ENCODE results near the gene TAC3.
"Not testable (repeated sequence)": the region's sequence is repeated elsewhere in the genome, so short reads cannot be mapped to it uniquely, and the experiment has no call there.

The TAC3 gene

GRCh38 chr12:57031789-57032188 is 15.5 kb upstream of the TAC3 start:
- DNase-seq, result no peak

DNA sequence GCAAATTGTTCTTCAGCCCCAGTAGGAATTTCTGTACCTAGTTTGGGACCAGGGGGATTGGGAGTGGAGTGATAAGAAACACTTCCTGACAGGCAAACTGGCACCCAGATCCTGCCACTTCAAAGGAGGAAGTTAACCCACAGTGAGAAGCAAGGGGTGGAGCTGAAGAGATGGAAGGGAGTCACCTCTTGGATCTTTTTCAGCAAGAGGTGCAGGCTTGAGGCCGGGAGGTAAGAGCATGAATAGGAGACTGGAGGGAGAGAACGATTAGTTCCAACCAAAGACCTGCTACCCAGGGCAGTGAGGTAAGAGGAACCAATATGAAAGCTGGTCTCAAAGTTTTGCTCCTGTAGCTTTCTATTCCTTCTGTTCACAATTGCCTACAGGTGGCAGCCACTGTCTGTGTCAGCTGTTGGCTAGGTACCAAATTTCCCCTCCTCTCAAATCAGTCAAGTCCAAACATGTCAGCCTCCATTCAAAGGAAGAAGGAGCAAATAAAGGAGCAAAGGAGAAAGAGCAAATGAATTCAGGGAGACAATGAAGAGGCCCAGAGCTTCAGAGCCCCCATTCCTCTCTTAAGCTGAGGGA is 14.9 kb upstream of the TAC3 start:
- DNase-seq, result no peak

- no peak for DNase-seq
Observed at GRCh38 chr12:57029457-57029856, 13.1 kb upstream of the TAC3 start.

DNA sequence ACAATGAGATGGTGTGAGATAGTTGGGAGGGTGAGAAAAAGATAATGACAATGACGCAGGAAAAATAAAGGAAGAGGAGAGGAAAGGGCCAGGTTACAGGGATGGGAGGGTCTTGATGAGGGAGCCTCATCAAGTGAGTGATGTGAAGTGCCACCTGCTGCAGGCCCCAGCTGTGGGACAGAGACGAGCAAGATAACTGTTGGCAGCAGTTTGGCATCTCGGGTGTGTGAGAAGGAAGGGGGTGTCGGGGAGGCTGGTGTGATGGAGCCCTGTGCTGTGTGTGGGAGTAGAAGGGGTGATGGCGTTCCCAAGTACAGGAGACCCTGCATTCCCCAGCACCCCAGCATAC is 11.4 kb upstream of the TAC3 start:
- DNase-seq, result no peak

DNA sequence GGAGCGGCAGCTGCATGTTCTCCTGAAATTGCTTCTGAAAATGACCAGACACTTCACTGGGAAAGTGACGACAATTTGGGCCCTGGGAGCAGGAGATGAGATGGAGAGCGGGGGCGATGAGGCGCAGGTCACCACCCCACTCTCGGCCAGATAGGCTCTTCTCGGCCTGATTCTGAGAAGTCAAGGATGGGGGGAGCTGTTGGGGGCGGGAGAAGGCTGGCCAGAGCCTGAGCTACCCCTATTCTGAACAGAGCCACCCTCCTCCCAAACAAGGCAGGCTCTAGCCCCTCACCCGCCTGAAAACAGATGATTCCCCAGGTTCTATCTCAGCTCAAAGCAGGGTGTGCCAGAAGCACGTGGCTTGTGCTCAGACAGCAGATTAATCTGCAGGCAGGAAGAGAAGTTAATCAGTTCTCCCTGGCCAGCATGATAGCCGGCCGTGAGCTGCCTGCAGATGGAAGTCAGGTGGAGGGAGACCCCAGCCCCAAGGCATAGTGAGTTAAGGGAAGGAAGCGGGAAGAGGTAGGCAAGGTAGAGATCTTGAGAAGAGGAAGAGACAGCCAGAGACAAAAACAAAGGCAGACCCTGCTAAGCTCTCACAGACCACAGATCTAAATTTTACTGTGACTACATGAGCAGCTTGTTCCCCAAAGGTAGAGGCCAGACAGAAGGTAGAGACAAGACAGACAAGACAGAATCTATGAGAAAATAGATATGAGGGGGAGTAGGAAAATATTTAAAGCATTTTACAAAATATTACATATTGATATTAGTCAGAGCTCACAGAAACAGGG is 10.9 kb upstream of the TAC3 start:
- DNase-seq, result no peak

DNA sequence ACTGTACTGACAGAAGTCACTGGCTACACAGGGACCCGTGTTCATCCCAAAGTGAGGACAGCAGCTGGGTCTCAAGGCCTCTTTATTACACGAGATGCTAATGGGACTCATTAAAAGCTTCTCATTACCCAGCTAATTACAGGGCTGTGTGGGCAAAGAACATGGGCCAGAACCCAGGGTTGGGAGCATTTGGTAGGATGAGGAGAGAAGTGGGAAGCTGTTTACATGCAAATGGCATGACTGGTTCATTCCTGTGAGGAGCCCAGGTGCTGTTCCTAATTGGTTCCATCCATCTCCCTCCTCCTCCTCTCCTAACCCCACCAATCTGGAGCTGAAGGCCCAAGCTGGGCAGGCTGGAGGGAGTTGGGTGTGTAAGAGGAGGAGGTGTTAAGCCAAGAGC is 8.9 kb upstream of the TAC3 start:
- DNase-seq, result no peak

GRCh38 chr12:57022324-57022723 is 6.0 kb upstream of the TAC3 start:
- not testable (repeated sequence) for DNase-seq

DNA sequence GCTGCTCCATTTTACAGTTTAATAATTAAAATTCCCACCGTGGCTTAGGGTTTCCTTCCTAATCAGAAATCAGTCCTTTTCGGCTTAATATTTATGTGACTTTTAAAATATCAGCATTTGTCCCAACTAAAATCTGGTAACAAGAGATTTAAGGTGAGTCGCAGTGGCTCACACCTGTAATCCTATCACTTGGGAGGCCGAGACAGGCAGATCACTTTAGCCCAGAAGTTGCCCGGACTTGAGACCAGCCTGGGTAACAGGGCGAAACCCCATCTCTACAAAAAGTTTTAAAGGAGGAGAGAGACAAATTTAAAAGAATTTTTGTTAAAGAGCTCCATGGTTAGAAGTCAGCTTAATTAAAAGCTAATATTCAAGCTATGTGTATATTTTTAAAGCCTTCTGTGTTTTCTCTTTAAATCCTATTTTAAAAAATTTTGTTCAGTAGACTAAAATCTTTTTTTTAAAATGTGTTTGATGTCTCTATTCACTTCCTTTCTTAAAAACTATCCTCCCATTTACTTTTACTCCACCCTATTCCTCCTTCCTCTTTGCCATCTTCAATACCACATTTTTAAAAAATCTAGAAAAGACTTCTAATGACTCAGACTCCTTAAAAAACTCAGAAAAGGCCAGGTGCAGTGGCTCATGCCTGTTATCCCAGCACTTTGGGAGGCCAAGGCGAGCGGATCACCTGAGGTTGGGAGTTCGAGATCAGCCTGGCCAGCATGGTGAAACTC is 3.8 kb upstream of the TAC3 start:
- no peak for DNase-seq

DNA sequence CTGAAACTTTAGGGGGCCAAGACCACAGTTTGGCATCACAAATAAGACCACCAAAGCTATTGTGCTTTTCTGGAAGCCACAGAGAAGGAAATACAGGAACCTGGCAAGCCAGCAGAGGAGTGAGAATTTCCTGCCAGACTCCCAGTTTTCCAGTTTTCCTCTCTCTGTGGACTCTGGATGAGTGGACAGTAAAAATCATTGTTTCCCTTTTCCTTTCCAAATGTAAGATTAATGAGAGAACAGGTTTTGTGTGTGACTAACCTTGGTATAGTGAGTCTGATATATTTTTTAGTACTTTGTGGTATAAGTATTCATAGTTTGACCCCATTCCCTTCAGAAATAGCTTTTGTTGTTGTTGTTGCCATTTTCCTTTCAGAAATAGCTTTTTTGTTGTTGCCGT is 2.6 kb upstream of the TAC3 start:
- DNase-seq, result no peak

DNA sequence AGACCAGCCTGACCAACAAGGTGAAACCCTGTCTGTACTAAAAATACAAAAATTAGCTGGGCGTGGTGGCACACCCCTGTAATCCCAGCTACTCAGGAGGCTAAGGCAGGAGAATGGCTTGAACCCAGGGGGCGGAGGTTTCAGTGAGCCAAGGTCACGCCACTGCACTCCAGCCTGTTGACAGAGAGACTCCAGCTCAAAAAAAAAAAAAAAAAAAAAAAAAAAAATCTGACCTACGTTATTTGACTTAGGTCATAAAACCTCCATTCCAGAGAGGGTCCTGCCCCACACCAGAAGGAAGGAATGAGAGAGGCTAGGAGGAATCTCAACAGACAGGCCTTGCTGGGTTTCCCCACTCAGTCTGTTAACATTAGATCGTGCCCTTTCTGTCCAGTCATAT is 2.0 kb upstream of the TAC3 start:
- not testable (repeated sequence) for DNase-seq

- no peak for DNase-seq
Observed at GRCh38 chr12:57012600-57013465, 3.5 kb downstream of the TAC3 start.

GRCh38 chr12:57011438-57012424 is 4.6 kb downstream of the TAC3 start:
- no peak for DNase-seq

DNA sequence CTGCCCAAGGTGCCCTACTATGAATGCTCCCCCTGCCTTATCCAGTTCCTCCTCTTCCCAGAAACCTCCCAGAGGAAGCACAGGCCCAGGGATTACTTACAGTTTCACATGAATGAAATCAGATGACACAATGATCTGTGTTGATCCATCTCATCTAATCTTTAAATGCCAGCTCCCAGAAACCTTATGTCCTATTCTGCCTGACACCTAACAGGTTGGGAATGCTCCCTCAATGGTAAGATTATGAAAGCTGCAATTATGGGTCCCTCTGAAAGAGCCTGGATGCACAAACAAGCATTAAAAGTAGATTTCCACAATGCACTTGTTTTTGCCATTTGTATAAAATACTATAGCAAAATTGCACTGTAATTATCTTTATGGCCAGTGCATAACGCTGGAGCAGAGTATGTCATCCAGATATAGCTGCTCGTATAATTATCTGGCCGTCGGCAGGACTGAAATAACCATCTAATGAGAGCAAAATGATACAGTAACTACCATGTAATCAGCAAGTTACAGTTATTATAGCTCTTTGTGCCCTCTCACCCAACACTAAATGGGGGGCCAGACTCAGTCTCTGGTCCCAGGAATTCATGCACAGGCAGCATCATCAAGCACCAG is 5.6 kb downstream of the TAC3 start:
- DNase-seq, result no peak

DNA sequence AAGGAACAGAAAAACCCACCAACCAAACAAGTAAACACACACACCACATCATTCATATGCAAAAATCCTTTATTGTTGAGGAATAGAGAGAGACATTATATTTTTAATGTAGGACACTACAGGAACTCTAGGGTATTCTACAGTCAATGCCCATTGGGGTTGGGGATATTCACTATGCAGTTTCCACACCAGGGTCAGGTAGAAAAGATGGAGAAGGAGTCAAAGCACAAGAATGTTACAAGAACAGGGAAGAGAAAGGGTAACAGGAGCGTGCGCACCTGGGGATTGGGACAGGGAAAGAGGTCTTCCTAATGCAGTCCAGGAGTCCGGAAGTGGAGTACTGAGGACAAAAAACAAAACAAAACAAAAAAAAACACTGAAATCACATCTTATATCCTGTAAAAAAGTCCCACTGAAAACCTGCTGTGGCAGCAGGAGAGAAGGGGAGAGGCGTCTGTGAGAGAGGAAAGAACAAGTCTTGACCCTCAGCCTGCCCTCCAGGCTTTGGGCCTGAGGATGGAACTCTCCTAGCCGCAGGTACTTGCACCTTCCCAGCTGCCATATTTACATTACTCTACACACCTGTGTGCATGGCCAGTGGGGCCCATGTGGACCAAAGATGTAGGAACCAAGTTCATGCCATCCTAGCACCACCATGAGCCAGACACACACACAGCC is 6.2 kb downstream of the TAC3 start:
- DNase-seq, result no peak

DNA sequence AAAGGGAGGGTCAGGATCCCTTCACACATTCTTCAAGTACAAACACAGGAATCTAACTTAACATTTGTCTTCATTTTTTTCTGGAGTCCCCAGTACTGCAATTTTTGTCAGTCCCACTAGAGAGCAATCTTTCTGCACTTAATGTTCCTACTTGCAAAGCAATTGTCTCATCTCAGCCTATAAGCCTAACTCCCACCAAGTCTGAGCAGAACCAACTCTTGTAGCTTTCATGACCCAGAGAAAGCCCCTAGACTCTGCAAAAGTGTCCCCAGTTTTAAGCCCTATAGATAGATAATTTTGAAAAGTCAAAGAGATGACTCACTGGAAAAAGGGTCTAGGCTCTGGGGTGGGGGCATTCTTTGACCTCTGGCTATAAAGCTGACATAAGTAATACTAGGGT is 8.2 kb downstream of the TAC3 start:
- no peak for DNase-seq

DNA sequence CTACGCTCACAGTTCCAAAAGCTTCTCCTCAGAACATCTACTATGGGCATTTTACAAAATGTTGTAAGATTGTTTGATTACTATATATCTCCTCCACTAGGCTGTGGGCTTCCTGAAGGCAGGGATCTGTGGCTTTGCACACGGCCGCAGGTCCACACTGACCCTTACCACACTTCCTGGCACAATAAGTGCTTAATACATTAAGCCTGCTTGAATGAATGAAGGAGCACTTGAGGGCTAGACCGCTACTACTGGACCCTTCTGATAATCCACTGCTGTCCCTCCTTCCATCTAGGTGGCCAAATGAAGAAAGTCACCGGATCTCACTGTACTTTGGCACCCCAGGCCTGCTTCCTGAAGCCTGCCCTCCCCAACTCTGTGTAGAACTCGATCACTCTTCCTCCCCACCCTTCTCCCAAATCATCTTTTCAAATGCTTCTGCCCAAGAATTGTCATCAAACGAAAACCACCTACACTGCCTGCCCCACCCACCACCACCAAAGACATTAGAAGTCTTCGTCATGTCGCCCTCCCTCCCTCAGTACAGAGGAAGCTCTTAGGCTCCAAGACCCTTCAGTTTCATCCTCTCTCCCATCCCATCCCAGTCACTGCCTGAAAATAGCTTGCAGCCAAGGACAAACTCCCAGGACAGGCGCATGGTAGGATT is 9.4 kb downstream of the TAC3 start:
- no peak for DNase-seq

DNA sequence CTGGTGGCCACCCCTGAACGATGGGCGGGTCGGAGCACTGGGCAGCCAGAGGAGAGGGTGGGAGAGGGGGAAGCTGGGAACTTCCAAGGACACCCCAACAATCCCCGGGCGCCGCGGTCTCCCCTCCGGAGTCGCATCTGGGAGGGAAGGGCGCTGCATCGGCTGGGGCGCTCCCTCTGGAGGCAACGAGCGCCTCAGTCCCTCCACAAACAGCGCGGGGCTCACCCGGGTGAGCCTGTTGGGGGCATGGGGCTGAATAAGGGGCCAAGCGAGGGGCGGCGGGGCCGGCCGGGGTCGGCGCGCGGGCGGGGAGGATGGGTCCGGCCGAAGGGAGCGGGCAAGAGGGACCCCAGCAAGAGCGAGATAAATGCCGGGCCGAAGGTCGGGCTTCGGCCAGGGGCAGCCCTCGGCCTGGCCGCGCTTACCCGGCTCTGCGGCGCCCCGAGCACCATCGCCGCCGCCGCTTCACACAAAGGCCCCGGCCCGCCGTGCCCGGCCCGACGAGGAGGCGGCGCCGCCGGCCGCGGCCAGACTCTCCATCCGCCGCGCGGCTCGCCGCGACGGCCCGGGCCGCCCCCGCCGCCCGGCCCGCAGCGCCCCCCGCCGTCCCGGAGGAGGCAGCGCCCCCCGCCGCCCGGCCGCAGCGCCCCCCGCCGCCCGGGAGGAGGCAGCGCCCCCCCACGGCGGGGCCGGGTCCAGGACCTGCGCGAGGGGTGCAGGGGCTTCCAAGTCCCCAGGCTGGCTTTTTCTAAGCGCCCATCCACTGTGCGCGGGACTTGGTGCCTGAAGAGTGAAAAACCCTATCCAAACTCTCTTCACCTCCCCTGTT is 10.1 kb downstream of the TAC3 start, which contains the start of gene ZBTB39:
TSS of gene ZBTB39 (minus strand) at position 567 of the 829 bp plus-strand sequence. CDS start 1,629 bp downstream, outside the sequence.
- DNase-seq, result peak; percentile 15

- no peak for DNase-seq
Observed at GRCh38 chr12:57004651-57005050, 11.7 kb downstream of the TAC3 start.

DNA sequence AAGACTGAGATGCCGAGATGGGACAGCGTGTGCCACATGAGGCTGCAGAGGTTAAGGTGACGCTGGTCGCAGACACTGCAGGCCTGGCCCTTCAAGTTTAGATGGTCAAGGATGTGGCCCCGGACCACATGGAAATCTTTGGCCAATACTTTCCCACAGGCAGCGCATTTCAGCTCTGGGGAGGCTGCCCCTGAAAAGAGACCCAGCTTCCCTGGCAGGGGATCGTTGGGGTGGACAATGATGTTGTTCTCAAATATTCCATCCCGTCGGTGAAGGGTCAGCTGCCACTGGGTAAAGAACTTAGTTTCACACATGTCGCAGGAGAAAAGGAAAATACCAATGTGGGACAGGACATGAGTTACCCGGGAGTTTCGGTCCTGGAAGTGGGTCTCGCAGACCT is 12.9 kb downstream of the TAC3 start:
- no peak for DNase-seq

Data from NCI-H1092 (cell line).